GM18519 (cell line): ENCODE measurements around the gene CRYGA.

ENCODE experiments used
- ATAC-seq: cut with Tn5 transposase; IDR thresholded peaks from one replicate; pipeline ENCODE4 v1.9.1; 2021; ENCODE audit warnings: mild to moderate bottlenecking, moderate library complexity; ENCODE audit not compliant: unreplicated experiment, low FRiP score

The CRYGA gene

GRCh38 chr2:208163489-208163888 is at the start of gene CRYGA:
TSS of gene CRYGA (minus strand) at chr2:208163589. CDS start at chr2:208163556, 33 bp downstream.
- ATAC-seq, result no peak

GRCh38 chr2:208210688-208211451 is 47.5 kb upstream of the CRYGA start:
- ATAC-seq, result no peak

DNA sequence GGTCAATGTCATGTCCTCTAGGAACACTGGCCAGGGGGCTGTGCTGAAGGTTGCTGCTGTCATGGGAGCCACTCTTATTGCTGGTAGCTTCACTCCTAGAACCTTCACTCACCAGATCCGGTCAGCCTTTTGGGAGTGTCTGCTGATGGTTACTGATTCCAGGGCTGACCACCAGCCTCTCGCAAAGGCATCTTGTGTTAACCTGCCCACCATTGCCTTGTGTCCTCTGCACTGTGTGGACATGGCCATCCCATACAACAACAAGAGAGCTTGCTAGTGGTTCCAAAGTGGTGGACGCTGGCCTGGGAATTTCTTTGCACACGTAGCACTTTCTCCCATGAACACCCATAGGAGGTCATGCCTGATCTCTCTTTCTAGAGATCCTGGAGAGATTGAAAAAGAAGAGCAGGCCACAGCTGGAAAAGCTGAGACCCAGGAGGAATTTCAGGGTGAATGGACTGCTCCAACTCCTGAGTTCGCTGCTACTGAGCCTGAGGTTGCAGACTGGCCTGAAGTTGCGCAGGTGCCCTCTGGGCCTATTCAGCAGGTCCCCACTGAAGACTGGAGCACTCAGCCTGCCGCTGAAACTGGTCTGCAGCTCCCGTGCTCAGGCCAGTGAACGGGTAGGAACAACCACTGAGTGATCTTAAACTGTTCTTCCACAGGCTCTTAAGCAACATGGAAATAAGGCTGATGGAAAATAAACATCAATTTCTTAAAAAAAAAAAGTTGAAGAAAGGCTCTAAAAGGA is 45.1 kb upstream of the CRYGA start:
- no peak for ATAC-seq

DNA sequence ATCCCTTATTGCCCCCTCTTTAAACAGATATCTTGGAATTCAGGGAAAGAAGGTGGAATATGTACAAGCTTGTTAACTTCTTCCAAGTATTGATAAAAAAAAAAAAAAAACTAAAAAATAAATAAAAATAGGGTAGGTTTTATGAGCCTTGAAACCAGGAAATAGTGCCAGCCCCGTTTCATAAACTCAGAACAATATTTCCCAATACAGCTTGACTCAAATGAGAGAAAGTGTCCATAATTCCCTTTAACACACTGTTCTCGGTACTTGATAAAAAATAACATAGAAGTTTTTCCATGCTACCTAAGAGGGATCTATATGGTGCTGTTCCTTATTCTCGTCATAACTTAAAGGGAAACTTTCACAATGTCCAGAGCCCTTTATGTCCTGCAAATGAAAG is 44.4 kb upstream of the CRYGA start:
- ATAC-seq, result no peak

- no peak for ATAC-seq
Measured at GRCh38 chr2:208204166-208204565, 40.8 kb upstream of the CRYGA start.

DNA sequence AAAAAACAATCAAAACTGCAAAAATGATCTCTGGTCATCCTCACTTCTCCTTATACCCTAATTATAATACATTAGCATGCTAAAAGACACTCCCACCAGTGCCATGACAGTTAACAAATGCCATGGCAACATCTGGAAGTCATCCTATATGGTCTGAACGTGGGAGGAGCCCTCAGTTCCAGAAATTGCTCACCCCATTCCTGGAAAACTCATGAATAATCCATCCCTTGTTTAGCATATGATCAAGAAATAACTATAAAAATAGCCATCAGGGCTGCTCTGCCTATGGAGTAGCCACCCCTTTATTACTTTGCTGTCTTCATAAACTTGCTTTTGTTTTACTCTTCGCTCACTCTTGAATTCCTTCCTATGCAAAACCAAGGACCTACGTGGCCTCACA is 32.1 kb upstream of the CRYGA start:
- no peak for ATAC-seq

DNA sequence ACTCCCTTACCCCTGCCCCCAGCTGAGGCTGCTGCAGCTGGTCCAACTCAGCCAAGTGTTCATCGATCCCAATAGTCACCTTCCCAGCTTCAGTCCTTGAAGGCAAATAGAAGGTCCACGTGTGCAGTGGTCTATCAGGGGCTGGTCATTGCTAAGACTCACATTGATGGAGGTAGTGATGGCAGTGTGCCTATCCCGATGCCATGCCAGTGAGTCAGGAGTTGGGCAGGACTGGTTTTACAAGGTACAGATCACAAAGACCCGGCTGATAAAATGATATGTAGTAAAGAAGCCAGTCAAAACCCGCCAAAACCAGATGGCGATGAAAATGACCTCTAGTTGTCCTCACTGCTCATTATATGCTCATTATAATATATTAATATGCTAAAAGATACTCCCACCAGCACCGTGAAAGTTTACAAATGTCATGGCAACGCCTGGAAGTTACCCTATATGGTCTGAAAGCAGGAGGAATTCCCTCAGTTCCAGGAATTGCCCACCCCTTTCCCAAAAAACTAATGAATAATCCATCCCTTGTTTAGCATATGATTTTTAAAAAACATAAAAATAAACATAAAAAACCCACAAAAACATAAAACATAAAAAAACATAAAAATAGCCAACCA is 29.3 kb upstream of the CRYGA start:
- ATAC-seq, result no peak

DNA sequence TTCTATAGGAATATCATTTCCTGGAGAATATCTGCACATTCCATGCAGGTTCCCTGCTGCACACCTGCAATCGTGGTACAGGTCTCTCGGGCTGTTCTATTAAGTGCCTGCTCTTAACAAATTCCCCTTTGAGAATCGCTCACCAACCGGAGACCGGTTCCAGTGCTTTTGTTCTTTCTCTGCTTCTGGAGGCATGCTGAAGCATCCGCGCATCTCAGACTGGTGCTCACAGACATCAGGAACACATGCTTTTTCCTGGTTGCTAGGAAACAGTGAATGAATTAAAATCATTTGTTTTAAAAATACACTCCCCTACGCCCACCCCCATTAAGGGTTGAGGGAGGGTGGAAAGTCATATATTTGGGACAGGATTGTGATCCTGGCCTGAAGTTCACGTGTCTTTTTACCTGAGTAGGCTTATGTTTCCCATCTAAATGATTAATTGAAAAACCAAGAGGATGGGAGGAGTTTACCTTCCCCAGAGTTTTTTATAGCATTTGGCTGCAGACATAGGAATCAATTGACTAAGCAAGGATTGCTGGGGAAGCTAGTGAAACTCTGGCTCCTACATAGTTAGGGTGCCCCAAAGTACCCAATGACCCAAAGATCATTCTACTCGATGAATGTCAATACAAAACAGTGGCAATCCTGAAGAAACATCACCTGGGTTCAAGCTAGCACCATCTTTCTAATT is 26.6 kb upstream of the CRYGA start, which contains the start of gene C2orf80:
C2orf80 (minus strand) TSS at position 221 of the 694 bp plus-strand sequence. CDS start 3,044 bp downstream, outside the sequence.
- no peak for ATAC-seq

DNA sequence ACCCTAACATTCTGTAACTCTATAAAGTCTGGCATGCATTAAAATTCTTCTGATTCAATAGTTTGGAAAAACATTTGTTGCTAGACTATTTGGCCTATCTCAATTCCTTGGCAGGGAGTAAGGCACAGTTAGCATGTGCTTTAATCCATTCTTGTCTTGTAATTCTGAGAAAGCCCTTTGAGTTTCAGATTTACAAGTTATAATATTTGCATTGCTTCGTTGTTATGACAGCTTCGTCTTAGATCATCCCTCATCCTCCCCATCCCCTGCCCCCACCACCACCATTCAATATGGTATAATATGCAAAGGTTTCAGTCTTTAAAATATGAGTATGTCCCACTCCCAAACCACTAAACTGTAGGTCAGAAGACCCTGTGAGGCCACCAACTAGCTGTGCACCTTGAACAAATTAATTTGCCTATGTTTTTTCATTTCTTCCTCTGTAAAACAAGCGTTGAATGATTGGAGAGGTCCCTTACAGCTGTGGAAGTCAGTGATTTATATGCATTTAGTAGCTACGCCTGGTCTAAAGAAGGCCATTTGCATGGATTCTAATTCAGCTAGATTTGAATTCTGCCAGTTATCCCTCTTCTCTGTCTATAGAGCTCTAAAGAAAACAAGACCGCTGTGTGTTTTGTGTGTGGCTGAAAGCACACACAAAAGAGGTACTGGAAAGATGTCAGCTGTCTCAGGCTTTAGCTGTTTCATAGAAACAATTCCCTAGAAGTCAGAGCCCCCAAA is 25.9 kb upstream of the CRYGA start:
- ATAC-seq, result no peak

DNA sequence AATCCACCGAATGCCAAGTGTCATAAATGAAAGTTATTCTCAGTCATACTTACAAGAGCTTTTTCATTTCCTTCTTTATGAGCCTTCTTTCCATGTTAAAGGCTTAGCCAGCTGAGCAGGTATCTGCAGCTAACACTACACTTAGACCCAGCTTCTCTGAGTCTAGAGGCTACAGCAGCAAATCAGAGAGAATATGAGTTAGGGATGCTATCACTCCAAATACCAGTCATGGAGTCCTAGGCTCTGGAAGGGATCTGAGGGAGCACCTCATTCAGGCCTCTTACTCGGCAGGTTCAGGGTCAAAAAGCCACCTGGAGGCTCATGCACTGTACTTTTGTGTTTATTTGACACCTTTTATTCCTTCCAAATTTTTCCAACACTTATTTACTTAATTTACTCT is 23.5 kb upstream of the CRYGA start:
- ATAC-seq, result no peak

DNA sequence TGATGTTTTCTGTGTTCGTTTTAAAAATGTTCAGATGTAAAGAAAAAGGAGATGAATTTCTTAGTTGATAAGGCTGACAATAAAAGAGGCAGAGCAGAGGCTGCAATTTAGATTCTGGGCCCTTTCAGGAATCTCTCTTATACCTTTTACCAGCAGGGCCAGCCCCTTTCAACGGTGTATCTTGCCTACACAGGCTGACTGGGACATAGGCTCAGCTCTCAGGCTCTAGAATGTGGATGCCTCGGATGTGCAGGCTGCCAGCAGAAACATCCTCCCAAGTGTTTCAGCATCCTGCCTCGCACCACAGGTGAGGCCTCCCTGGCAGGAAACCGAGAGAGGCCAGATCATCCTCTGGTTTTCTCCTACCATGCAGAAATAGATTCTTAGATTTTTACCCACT is 23.1 kb upstream of the CRYGA start:
- ATAC-seq, result no peak

DNA sequence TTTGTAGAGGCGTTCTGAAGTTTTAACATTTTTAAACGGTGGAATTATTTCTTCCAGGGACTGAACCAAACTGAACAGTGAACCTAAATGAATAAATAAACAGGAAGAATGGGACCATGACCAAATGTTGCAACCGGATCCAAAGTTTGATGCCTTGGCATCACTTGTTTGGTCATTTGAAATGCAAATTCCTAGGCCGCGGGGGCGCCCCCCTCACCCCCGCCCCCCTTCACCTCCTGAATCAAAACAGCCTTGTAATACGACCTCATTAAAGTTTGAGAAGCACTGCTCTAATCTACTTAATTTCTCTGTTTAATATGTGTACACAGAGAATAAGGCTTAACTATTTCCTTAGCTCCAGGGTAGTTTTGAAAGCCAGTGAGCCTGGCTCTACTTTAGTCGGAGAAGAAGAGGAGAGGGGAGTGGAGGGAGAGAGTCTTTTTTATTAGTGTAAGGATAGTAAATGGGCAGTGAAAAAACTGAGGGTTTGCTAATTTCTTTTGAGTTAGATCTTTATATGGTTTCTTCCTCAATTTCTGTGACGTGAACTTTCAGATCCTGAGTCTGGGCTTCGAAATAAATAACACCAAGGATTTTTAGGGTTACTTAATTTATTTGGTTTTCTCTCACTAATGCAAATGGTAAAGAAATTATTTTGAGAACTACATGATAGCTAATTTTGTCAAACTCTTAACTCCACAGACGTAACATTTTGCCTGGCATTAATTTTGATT is 20.8 kb upstream of the CRYGA start:
- ATAC-seq, result no peak

- no peak for ATAC-seq
Measured at GRCh38 chr2:208183526-208183925, 20.1 kb upstream of the CRYGA start.

DNA sequence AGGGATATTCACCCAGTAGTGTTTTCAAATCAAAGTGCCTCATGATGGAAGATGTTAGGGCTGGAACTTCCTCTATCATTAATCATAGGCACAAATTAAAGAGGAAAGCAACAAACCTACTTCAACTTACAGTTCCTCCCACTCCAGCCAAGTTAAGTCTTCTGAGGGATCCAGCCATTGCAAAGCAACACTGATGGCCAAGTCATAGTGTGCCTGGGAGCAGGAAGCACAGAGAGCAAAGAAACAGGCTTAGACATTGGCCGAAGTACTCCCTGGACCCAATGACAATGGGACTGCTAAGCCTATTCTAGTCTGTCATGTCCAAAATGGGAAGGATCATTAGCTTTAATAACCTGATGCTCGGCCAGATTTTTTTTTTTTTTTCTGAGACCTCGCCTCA is 19.4 kb upstream of the CRYGA start:
- ATAC-seq, result no peak

- no peak for ATAC-seq
Measured at GRCh38 chr2:208179028-208179609, 15.7 kb upstream of the CRYGA start.

DNA sequence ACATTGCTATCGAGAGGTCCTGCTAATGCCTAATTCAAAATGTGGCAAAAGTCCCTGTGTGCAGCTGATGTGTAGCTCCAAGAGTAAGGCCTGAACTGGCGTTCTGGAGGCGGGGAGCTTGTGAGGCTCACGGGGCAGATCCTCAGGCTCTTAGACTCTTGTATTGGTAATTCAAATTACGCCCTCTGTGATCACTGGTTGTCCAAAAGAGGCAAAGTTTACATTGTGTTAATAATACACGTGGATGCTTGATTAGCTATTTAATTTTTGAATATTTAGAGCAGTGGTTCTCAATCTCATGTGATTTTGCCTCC is 12.4 kb upstream of the CRYGA start:
- no peak for ATAC-seq

GRCh38 chr2:208175069-208175839 is 11.9 kb upstream of the CRYGA start:
- peak; percentile 98 for ATAC-seq

DNA sequence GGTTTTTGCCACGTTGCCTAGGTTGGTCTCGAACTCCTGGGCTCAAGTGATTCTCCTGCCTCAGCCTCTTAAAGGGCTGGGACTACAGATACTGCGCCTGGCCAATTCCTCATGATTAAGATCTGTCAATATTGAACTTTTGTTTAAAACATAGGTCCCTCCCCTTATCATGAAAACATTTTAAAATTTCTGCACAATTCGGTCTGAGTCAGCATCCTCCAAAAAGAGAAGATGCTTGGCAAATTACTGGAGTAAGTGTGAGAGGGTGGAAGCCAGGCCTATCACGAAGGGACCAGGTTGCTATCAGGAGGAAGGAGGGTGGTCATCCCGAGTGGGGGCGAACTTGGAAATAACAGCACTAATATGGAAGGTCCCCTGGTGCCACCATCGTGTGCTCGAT is 10.8 kb upstream of the CRYGA start:
- ATAC-seq, result no peak

GRCh38 chr2:208172125-208172524 is 8.7 kb upstream of the CRYGA start:
- no peak for ATAC-seq
